Suprapubic skin (tissue), 4 donors: ENCODE results near the gene CAMK4. TPM values are rescaled to one million over a fixed set of nuclear protein-coding genes. Genes with fewer than 3 reads are reported as not detected.

Experiments used
- DNase-seq, 2 donors: peaks; one replicate each; pipeline ENCODE4 v3.0.0-alpha.2; 2019; ENCODE audit warnings: low spot score in 2 of 2
- H3K27ac ChIP-seq: fragments of 200-600 bp; sonication (generic); one replicate; pipeline ENCODE4 v1.5.1; 2019
- H3K27me3 ChIP-seq: fragments of 200-600 bp; sonication (generic); one replicate; pipeline ENCODE4 v1.5.1; 2019
- H3K36me3 ChIP-seq: fragments of 200-600 bp; sonication (generic); one replicate; pipeline ENCODE4 v1.5.1; 2019
- H3K4me1 ChIP-seq: fragments of 200-600 bp; sonication (generic); one replicate; pipeline ENCODE4 v1.5.1; 2019
- H3K4me3 ChIP-seq: fragments of 200-600 bp; sonication (generic); one replicate; pipeline ENCODE4 v1.5.1; 2019; ENCODE audit warnings: mild to moderate bottlenecking
- H3K9me3 ChIP-seq: fragments of 200-600 bp; sonication (generic); one replicate; pipeline ENCODE4 v1.5.1; 2019
- EP300 ChIP-seq: sonication (generic); formaldehyde crosslinking; IDR thresholded peaks from one replicate; pipeline ENCODE4 v1.6.1; 2017; ENCODE audit warnings: antibody characterized with exemption
- POLR2A ChIP-seq, 2 donors: fragments of 450-650 bp; IDR thresholded peaks; one replicate each; pipeline ENCODE4 v1.6.1; 2017; ENCODE audit warnings: antibody characterized with exemption in 2 of 2, mild to moderate bottlenecking in 2 of 2, moderate library complexity in 2 of 2
- POLR2AphosphoS5 ChIP-seq, 3 donors: sonication (generic); formaldehyde crosslinking; IDR thresholded peaks; one replicate each; pipeline ENCODE4 v1.6.1; 2017; ENCODE audit warnings: antibody characterized with exemption in 3 of 3
- WGBS: methylation state at CpG from one replicate; pipeline ENCODE4 v1.1.5; 2018; 5-methylcytosine and 5-hydroxymethylcytosine counted together
- total RNA-seq, 4 donors: library from RNA; depleted of rRNA; stranded (reverse); fragments of >200 nt; gene quantifications; one replicate each; pipeline ENCODE4 v1.1.0, GENCODE V29; 2016
- TF ChIP-seq, protein P1 (sequence below), 2 donors: fragments of 200-600 bp in 1 of 2; fragments of 450-650 bp in 1 of 2; sonication (generic) in 1 of 2; IDR thresholded peaks; one replicate each; pipeline ENCODE4 v1.5.1; 2016 to 2019; ENCODE audit warnings: antibody characterized with exemption in 2 of 2, mild to moderate bottlenecking in 1 of 2, moderate library complexity in 1 of 2

Gene CAMK4
- total RNA-seq, 4 donors from 2014 or later: 0.05 to 2.6 (median 0.21) TPM; not detected in 1

- H3K36me3 ChIP-seq: no peaks in the 10 kb centered on the region
- TF ChIP-seq EP300 (no peak), POLR2A (IDR thresholded peaks at IDR 0.05) (no peak), POLR2AphosphoS5 (IDR thresholded peaks at IDR 0.05) (no peak)
- TF ChIP-seq, protein P1, sequence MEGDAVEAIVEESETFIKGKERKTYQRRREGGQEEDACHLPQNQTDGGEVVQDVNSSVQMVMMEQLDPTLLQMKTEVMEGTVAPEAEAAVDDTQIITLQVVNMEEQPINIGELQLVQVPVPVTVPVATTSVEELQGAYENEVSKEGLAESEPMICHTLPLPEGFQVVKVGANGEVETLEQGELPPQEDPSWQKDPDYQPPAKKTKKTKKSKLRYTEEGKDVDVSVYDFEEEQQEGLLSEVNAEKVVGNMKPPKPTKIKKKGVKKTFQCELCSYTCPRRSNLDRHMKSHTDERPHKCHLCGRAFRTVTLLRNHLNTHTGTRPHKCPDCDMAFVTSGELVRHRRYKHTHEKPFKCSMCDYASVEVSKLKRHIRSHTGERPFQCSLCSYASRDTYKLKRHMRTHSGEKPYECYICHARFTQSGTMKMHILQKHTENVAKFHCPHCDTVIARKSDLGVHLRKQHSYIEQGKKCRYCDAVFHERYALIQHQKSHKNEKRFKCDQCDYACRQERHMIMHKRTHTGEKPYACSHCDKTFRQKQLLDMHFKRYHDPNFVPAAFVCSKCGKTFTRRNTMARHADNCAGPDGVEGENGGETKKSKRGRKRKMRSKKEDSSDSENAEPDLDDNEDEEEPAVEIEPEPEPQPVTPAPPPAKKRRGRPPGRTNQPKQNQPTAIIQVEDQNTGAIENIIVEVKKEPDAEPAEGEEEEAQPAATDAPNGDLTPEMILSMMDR (IDR thresholded peaks at IDR 0.05): no peak
- H3K27ac ChIP-seq: no peak overlapping the region
- no peaks in the 10 kb centered on the region for H3K9me3 ChIP-seq
- 78% methylated on average over 2 of the region's 2 CpGs for WGBS
- DNase-seq: no peak
- no peaks in the 10 kb centered on the region for H3K27me3 ChIP-seq
- no peaks in the 10 kb centered on the region for H3K4me1 ChIP-seq
- no peak overlapping the region for H3K4me3 ChIP-seq
Observed at GRCh38 chr5:111214052-111214742, 10.0 kb upstream of the CAMK4 start.

- Histone ChIP-seq H3K4me1 (no peaks in the 10 kb centered on the region), H3K4me3 (no peak overlapping the region), H3K36me3 (no peaks in the 10 kb centered on the region), H3K27ac (no peak overlapping the region), H3K9me3 (no peaks in the 10 kb centered on the region), H3K27me3 (peaks cover 2% of the 10 kb centered on the region)
- DNase-seq: no peak
- 85% methylated on average over 2 of the region's 2 CpGs for WGBS
- TF ChIP-seq POLR2AphosphoS5 (IDR thresholded peaks at IDR 0.05) (no peak), POLR2A (IDR thresholded peaks at IDR 0.05) (no peak), EP300 (no peak)
- TF ChIP-seq, protein P1 (IDR thresholded peaks at IDR 0.05): no peak
Observed at GRCh38 chr5:111215971-111216370, 8.2 kb upstream of the CAMK4 start.

GRCh38 chr5:111221139-111221538 lies 3.0 kb upstream of the CAMK4 start:
- H3K4me1 ChIP-seq: peaks cover 16% of the 10 kb centered on the region
- TF ChIP-seq POLR2A (IDR thresholded peaks at IDR 0.05) (no peak), EP300 (no peak), POLR2AphosphoS5 (IDR thresholded peaks at IDR 0.05) (no peak)
- TF ChIP-seq, protein P1 (IDR thresholded peaks at IDR 0.05): no peak
- no peak overlapping the region for H3K4me3 ChIP-seq
- WGBS: 100% methylated on average over 1 of the region's 1 CpG
- H3K27ac ChIP-seq: no peak overlapping the region
- peaks cover 17% of the 10 kb centered on the region for H3K27me3 ChIP-seq
- DNase-seq: no peak
- H3K9me3 ChIP-seq: no peaks in the 10 kb centered on the region
- H3K36me3 ChIP-seq: no peaks in the 10 kb centered on the region

DNA sequence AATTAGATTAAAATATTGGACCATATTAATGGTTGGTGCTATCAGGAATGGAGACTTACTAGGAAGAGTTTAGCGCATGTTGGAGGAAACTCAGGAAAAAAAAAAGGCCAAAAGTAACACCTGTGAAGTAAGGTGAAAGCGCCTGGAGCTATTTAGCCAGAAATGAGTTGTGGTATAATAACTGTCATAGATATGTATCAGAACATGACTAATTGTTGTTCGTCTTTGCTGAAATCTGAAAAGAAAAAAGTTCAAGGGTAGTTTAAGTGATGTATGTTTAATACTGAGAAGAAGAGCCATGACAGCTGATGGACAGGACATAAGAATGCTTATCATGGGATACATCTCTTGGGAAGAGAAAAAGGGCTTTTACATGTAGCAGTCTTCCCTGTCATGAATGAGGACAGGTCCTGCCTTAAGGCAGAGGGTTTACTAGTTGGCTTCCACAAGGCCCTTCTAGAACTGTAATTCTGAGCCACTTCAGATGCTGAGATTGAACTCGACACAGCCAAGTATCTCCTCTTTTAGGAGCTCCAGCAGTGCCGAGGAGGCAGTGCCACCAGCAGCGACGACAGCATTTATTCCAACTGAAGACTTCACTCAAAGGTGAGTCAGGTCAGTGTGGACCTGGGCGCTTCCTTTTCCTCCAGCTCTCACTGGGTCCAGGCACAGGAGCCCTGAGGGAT lies 940 bp upstream of the CAMK4 start:
- Histone ChIP-seq H3K4me1 (peaks cover 16% of the 10 kb centered on the region), H3K9me3 (no peaks in the 10 kb centered on the region), H3K27me3 (peaks cover 26% of the 10 kb centered on the region), H3K27ac (no peak overlapping the region), H3K36me3 (no peaks in the 10 kb centered on the region), H3K4me3 (peak overlapping the region; percentile 49)
- TF ChIP-seq EP300: no peak
- TF ChIP-seq, protein P1 (IDR thresholded peaks at IDR 0.05): no peak
- no peak for TF ChIP-seq POLR2AphosphoS5 (IDR thresholded peaks at IDR 0.05)
- TF ChIP-seq POLR2A (IDR thresholded peaks at IDR 0.05): no peak
- DNase-seq: no peak
- WGBS: 39% methylated on average over 7 of the region's 8 CpGs

GRCh38 chr5:111224561-111225345 lies 569 bp downstream of the CAMK4 start:
- no peak for TF ChIP-seq POLR2AphosphoS5 (IDR thresholded peaks at IDR 0.05)
- no peak for TF ChIP-seq EP300
- TF ChIP-seq, protein P1 (IDR thresholded peaks at IDR 0.05): no peak
- TF ChIP-seq POLR2A (IDR thresholded peaks at IDR 0.05): no peak
- no peak for DNase-seq
- Histone ChIP-seq H3K27me3 (peaks cover 26% of the 10 kb centered on the region), H3K36me3 (no peaks in the 10 kb centered on the region), H3K4me3 (peak overlapping the region; percentile 49), H3K9me3 (no peaks in the 10 kb centered on the region), H3K27ac (no peak overlapping the region), H3K4me1 (peaks cover 16% of the 10 kb centered on the region)
- 24% methylated on average over 7 of the region's 34 CpGs for WGBS
